Esophagus squamous epithelium (tissue), 4 donors: ENCODE measurements around the gene CHD6.

Source experiments
- POLR2A ChIP-seq, 4 donors: fragments of 450-650 bp; IDR thresholded peaks; one replicate each; pipeline ENCODE4 v1.6.1; 2017; ENCODE audit warnings: antibody characterized with exemption in 4 of 4, mild to moderate bottlenecking in 4 of 4, moderate library complexity in 3 of 4
- TF ChIP-seq, protein P1 (sequence below), 6 experiments: fragments of 450-650 bp in 4 of 6; fragments of 200-600 bp in 2 of 6; sonication (generic) in 2 of 6; IDR thresholded peaks; one replicate each; pipeline ENCODE4 v1.5.1; 2016 to 2019; ENCODE audit warnings: antibody characterized with exemption in 6 of 6, mild to moderate bottlenecking in 4 of 6, moderate library complexity in 4 of 6

DNA sequence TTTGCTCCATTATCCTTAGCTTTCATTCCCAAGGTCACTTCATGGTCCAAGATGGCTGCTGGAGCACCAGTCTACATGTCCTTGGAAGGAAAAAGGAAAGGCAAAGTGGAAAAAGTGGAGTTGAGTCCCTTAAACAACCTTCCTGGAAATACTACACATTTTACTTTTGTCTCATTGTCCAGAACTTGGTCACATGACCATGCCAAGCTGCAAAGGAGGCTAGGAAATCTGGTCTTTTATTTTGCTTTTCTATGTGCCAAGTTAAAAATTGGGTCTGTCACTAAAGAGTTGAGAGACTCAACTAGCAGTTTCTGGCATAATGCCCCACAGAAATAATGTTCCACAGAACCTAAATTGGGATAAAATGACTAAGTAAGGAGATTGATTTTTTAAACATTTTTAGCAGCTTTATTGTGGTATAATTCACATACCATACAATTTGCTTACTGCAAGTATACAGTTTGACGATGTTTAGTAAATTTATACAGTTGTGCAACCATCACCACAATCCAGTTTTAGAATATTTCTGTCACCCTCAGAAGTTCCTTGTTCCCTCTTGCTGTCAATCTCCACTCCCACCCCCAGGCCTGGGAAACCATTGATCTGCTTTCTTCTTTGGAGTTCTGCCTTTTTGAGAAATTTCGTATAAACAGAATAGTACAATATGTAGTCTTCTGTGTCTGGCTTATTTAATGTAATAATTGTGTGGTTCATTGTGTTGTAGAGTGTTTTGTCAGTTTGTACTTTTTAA is 5.6 kb upstream of the CHD6 start:
- TF ChIP-seq, protein P1, sequence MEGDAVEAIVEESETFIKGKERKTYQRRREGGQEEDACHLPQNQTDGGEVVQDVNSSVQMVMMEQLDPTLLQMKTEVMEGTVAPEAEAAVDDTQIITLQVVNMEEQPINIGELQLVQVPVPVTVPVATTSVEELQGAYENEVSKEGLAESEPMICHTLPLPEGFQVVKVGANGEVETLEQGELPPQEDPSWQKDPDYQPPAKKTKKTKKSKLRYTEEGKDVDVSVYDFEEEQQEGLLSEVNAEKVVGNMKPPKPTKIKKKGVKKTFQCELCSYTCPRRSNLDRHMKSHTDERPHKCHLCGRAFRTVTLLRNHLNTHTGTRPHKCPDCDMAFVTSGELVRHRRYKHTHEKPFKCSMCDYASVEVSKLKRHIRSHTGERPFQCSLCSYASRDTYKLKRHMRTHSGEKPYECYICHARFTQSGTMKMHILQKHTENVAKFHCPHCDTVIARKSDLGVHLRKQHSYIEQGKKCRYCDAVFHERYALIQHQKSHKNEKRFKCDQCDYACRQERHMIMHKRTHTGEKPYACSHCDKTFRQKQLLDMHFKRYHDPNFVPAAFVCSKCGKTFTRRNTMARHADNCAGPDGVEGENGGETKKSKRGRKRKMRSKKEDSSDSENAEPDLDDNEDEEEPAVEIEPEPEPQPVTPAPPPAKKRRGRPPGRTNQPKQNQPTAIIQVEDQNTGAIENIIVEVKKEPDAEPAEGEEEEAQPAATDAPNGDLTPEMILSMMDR (IDR thresholded peaks at IDR 0.05) = no peak
- TF ChIP-seq POLR2A (IDR thresholded peaks at IDR 0.05) = no peak
